GM23338 (cell line): ENCODE results near the gene CADPS2. TPM values are rescaled to one million over a fixed set of nuclear protein-coding genes. Genes with fewer than 3 reads are reported as not detected.

Experiments
- ATAC-seq: fragments of 200-7000 bp; cut with Tn5 transposase; 3 replicates; pipeline ENCODE4 v1.9.1; 2020
- DNase-seq: peaks from one replicate; pipeline ENCODE4 v3.0.0-alpha.2; 2015; ENCODE audit warnings: low spot score
- H2AFZ ChIP-seq: fragments of 200-600 bp; sonication (generic); 2 replicates; pipeline ENCODE4 v1.8.0; 2016; ENCODE audit warnings: antibody characterized with exemption, mild to moderate bottlenecking, moderate library complexity
- H3F3A ChIP-seq: fragments of 200-600 bp; sonication (generic); replicated peaks from 2 replicates; pipeline ENCODE4 v1.8.0; 2017; ENCODE audit warnings: antibody characterized with exemption, mixed run types, low read depth
- H3K27ac ChIP-seq: fragments of 200-600 bp; sonication (generic); 2 replicates; pipeline ENCODE4 v1.6.1; 2016; ENCODE audit warnings: low read depth
- H3K27me3 ChIP-seq: fragments of 200-600 bp; sonication (generic); 2 replicates; pipeline ENCODE4 v1.8.0; 2016; ENCODE audit warnings: mild to moderate bottlenecking, mixed run types, moderate library complexity; ENCODE audit not compliant: insufficient read depth
- H3K36me3 ChIP-seq: fragments of 200-600 bp; sonication (generic); 2 replicates; pipeline ENCODE4 v1.8.0; 2016; ENCODE audit warnings: mild to moderate bottlenecking; ENCODE audit not compliant: insufficient read depth
- H3K4me1 ChIP-seq: fragments of 200-600 bp; sonication (generic); 2 replicates; pipeline ENCODE4 v1.8.0; 2016; ENCODE audit warnings: mild to moderate bottlenecking, moderate library complexity; ENCODE audit not compliant: insufficient read depth
- H3K4me2 ChIP-seq: fragments of 200-600 bp; sonication (generic); 2 replicates; pipeline ENCODE4 v1.7.1; 2017; ENCODE audit warnings: mixed run types
- H3K4me3 ChIP-seq: fragments of 200-600 bp; sonication (generic); 2 replicates; pipeline ENCODE4 v1.6.1; 2016; ENCODE audit warnings: mixed run types
- H3K79me2 ChIP-seq: fragments of 200-600 bp; sonication (generic); replicated peaks from 2 replicates; pipeline ENCODE4 v1.8.0; 2017; ENCODE audit warnings: mild to moderate bottlenecking; ENCODE audit not compliant: insufficient read depth
- H3K9me2 ChIP-seq: fragments of 200-600 bp; sonication (generic); 2 replicates; pipeline ENCODE4 v1.8.0; 2017; ENCODE audit not compliant: insufficient read depth
- H4K20me1 ChIP-seq: fragments of 200-600 bp; sonication (generic); replicated peaks from 2 replicates; pipeline ENCODE4 v1.8.0; 2017; ENCODE audit warnings: mild to moderate bottlenecking; ENCODE audit not compliant: insufficient read depth
- H3K27ac Mint-ChIP-seq: 2 replicates; pipeline ENCODE4 v1.8.0; 2020; ENCODE audit warnings: inconsistent platforms, mild to moderate bottlenecking, moderate library complexity, mixed read lengths
- H3K27me3 Mint-ChIP-seq: 3 replicates; pipeline ENCODE4 v1.8.0; 2022; ENCODE audit warnings: low read depth, mild to moderate bottlenecking, moderate library complexity, mixed read lengths, inconsistent platforms; ENCODE audit not compliant: insufficient read depth, poor library complexity
- H3K36me3 Mint-ChIP-seq: 3 replicates; pipeline ENCODE4 v1.8.0; 2021; ENCODE audit warnings: low read depth, mild to moderate bottlenecking, inconsistent platforms, moderate library complexity, mixed read lengths
- H3K4me1 Mint-ChIP-seq: 3 replicates; pipeline ENCODE4 v1.8.0; 2020; ENCODE audit warnings: mild to moderate bottlenecking, inconsistent platforms, mixed read lengths
- H3K4me3 Mint-ChIP-seq: 3 replicates; pipeline ENCODE4 v1.8.0; 2021; ENCODE audit warnings: moderate library complexity, mild to moderate bottlenecking, inconsistent platforms, mixed read lengths
- H3K9me3 Mint-ChIP-seq: 3 replicates; pipeline ENCODE4 v1.8.0; 2020; ENCODE audit warnings: moderate library complexity, mild to moderate bottlenecking, inconsistent platforms, mixed read lengths
- CREB1 ChIP-seq: fragments of 250-450 bp; sonication (Bioruptor Pico); IDR thresholded peaks from 2 replicates; pipeline ENCODE4 v1.5.0; 2020; ENCODE audit warnings: low read depth, mild to moderate bottlenecking, moderate library complexity
- EZH2 ChIP-seq: fragments of 200-600 bp; sonication (generic); IDR thresholded peaks from one replicate; pipeline ENCODE4 v1.8.0; 2017; ENCODE audit warnings: antibody characterized with exemption, mild to moderate bottlenecking, low read depth; ENCODE audit not compliant: unreplicated experiment
- EZH2phosphoT487 ChIP-seq: fragments of 200-600 bp; sonication (generic); IDR thresholded peaks from one replicate; pipeline ENCODE4 v1.8.1; 2018; ENCODE audit warnings: antibody characterized with exemption; ENCODE audit not compliant: unreplicated experiment
- JUNB ChIP-seq: IDR thresholded peaks from one replicate; pipeline ENCODE4 v1.6.1; 2016; ENCODE audit warnings: antibody characterized with exemption; ENCODE audit not compliant: unreplicated experiment
- NANOG ChIP-seq: IDR thresholded peaks from 2 replicates; pipeline ENCODE4 v1.6.1; 2016; ENCODE audit warnings: antibody characterized with exemption, borderline replicate concordance
- POLR2AphosphoS5 ChIP-seq: IDR thresholded peaks from 2 replicates; pipeline ENCODE4 v1.6.1; 2016; ENCODE audit warnings: antibody characterized with exemption, low read depth
- STAT1 ChIP-seq: IDR thresholded peaks from one replicate; pipeline ENCODE4 v1.6.1; 2016; ENCODE audit warnings: antibody characterized with exemption; ENCODE audit not compliant: unreplicated experiment
- ZNF114 ChIP-seq: fragments of 250-450 bp; sonication (Bioruptor Pico); IDR thresholded peaks from 2 replicates; pipeline ENCODE4 v1.5.0; 2020; ENCODE audit warnings: mild to moderate bottlenecking, moderate library complexity
- ZNF331 ChIP-seq: fragments of 250-450 bp; sonication (Bioruptor Pico); IDR thresholded peaks from 2 replicates; pipeline ENCODE4 v1.5.0; 2020; ENCODE audit warnings: low read depth, mild to moderate bottlenecking, moderate library complexity
- polyA plus RNA-seq: library from polyadenylated mRNA; unstranded; fragments of >200 nt; fragmentation: Nextera tagmentation; extraction: Ambion mirVana; gene quantifications from 2 replicates; pipeline ENCODE4 v1.2.1, GENCODE V29; 2016
- total RNA-seq: library from RNA; depleted of rRNA; stranded (reverse); fragments of >200 nt; shearing (Covaris generic); gene quantifications from 2 replicates; pipeline ENCODE4 v1.2.3, GENCODE V29; 2014
- TF ChIP-seq, protein P1 (sequence below): IDR thresholded peaks from one replicate; pipeline ENCODE4 v1.6.1; 2018; ENCODE audit warnings: antibody characterized with exemption; ENCODE audit not compliant: unreplicated experiment
- TF ChIP-seq, protein P2 (sequence below): fragments of 250-450 bp; sonication (Bioruptor Pico); IDR thresholded peaks from 2 replicates; pipeline ENCODE4 v1.5.0; 2020; ENCODE audit warnings: mild to moderate bottlenecking, moderate library complexity
- TF ChIP-seq, protein P3 (sequence below): IDR thresholded peaks from 2 replicates; pipeline ENCODE4 v1.6.1; 2016; ENCODE audit warnings: antibody characterized with exemption
- TF ChIP-seq, protein P4 (sequence below), 2 experiments: fragments of 200-600 bp in 1 of 2; sonication (generic) in 1 of 2; conservative IDR thresholded peaks; 2 replicates each; pipeline versions ENCODE4 v1.5.1 to v1.6.1; 2016 to 2017; ENCODE audit warnings: antibody characterized with exemption in 2 of 2, low read depth in 2 of 2, mild to moderate bottlenecking in 2 of 2, moderate library complexity in 1 of 2

CADPS2 gene
- total and polyA plus RNA-seq, 2 experiments from 2014 or later, result 16.3 to 36.9 TPM

DNA sequence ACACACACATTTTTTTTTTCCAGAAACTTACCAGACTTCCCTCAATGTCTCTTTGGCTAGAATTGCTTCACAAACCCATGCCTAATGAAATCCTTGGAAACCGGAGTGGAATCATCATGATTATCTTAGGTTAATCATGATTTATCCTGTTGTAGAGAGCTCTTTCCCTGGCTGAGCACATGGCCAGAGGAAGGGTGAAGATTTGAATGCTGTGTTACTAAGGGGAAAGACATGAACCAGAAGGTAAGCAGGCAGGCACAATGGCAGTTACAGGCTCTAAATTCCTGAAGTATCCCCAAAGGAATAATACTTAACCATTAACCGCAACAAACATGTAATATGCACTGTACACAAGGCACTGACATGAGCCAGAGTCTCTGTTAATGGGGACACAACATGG is 179.4 kb downstream of the CADPS2 start:
- H3K27me3 Mint-ChIP-seq, result no peaks in the 10 kb centered on the region
- Histone ChIP-seq H4K20me1 (no peaks in the 10 kb centered on the region), H3K4me3 (no peak overlapping the region), H3K27me3 (no peaks in the 10 kb centered on the region), H3K9me2 (no peaks in the 10 kb centered on the region), H2AFZ (no peak overlapping the region), H3K36me3 (no peaks in the 10 kb centered on the region), H3K4me2 (no peak overlapping the region), H3F3A (no peaks in the 10 kb centered on the region), H3K27ac (no peak overlapping the region), H3K4me1 (peaks cover 6% of the 10 kb centered on the region; the same call in 1 of the 2 replicates), H3K79me2 (0 out of 2 replicates have a peak, but pooled peaks cover 3% of the 10 kb centered on the region)
- no peaks in the 10 kb centered on the region for H3K4me1 Mint-ChIP-seq
- H3K9me3 Mint-ChIP-seq, result no peaks in the 10 kb centered on the region
- H3K36me3 Mint-ChIP-seq, result peaks cover 7% of the 10 kb centered on the region; the same call in 2 of the 3 replicates
- DNase-seq, result no peak
- H3K4me3 Mint-ChIP-seq, result no peak overlapping the region
- peak overlapping the region; percentile 2; the same call in 1 of the 2 replicates for H3K27ac Mint-ChIP-seq
- no peak for ATAC-seq
- TF ChIP-seq JUNB (no peak), EZH2phosphoT487 (no peak), CREB1 (CRISPR knock-in tag) (no peak), ZNF114 (CRISPR knock-in tag) (no peak), POLR2AphosphoS5 (no peak), EZH2 (no peak), STAT1 (no peak), NANOG (no peak), ZNF331 (CRISPR knock-in tag) (no peak)
- TF ChIP-seq, protein P1, sequence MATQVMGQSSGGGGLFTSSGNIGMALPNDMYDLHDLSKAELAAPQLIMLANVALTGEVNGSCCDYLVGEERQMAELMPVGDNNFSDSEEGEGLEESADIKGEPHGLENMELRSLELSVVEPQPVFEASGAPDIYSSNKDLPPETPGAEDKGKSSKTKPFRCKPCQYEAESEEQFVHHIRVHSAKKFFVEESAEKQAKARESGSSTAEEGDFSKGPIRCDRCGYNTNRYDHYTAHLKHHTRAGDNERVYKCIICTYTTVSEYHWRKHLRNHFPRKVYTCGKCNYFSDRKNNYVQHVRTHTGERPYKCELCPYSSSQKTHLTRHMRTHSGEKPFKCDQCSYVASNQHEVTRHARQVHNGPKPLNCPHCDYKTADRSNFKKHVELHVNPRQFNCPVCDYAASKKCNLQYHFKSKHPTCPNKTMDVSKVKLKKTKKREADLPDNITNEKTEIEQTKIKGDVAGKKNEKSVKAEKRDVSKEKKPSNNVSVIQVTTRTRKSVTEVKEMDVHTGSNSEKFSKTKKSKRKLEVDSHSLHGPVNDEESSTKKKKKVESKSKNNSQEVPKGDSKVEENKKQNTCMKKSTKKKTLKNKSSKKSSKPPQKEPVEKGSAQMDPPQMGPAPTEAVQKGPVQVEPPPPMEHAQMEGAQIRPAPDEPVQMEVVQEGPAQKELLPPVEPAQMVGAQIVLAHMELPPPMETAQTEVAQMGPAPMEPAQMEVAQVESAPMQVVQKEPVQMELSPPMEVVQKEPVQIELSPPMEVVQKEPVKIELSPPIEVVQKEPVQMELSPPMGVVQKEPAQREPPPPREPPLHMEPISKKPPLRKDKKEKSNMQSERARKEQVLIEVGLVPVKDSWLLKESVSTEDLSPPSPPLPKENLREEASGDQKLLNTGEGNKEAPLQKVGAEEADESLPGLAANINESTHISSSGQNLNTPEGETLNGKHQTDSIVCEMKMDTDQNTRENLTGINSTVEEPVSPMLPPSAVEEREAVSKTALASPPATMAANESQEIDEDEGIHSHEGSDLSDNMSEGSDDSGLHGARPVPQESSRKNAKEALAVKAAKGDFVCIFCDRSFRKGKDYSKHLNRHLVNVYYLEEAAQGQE, result no peak
- TF ChIP-seq, protein P2, sequence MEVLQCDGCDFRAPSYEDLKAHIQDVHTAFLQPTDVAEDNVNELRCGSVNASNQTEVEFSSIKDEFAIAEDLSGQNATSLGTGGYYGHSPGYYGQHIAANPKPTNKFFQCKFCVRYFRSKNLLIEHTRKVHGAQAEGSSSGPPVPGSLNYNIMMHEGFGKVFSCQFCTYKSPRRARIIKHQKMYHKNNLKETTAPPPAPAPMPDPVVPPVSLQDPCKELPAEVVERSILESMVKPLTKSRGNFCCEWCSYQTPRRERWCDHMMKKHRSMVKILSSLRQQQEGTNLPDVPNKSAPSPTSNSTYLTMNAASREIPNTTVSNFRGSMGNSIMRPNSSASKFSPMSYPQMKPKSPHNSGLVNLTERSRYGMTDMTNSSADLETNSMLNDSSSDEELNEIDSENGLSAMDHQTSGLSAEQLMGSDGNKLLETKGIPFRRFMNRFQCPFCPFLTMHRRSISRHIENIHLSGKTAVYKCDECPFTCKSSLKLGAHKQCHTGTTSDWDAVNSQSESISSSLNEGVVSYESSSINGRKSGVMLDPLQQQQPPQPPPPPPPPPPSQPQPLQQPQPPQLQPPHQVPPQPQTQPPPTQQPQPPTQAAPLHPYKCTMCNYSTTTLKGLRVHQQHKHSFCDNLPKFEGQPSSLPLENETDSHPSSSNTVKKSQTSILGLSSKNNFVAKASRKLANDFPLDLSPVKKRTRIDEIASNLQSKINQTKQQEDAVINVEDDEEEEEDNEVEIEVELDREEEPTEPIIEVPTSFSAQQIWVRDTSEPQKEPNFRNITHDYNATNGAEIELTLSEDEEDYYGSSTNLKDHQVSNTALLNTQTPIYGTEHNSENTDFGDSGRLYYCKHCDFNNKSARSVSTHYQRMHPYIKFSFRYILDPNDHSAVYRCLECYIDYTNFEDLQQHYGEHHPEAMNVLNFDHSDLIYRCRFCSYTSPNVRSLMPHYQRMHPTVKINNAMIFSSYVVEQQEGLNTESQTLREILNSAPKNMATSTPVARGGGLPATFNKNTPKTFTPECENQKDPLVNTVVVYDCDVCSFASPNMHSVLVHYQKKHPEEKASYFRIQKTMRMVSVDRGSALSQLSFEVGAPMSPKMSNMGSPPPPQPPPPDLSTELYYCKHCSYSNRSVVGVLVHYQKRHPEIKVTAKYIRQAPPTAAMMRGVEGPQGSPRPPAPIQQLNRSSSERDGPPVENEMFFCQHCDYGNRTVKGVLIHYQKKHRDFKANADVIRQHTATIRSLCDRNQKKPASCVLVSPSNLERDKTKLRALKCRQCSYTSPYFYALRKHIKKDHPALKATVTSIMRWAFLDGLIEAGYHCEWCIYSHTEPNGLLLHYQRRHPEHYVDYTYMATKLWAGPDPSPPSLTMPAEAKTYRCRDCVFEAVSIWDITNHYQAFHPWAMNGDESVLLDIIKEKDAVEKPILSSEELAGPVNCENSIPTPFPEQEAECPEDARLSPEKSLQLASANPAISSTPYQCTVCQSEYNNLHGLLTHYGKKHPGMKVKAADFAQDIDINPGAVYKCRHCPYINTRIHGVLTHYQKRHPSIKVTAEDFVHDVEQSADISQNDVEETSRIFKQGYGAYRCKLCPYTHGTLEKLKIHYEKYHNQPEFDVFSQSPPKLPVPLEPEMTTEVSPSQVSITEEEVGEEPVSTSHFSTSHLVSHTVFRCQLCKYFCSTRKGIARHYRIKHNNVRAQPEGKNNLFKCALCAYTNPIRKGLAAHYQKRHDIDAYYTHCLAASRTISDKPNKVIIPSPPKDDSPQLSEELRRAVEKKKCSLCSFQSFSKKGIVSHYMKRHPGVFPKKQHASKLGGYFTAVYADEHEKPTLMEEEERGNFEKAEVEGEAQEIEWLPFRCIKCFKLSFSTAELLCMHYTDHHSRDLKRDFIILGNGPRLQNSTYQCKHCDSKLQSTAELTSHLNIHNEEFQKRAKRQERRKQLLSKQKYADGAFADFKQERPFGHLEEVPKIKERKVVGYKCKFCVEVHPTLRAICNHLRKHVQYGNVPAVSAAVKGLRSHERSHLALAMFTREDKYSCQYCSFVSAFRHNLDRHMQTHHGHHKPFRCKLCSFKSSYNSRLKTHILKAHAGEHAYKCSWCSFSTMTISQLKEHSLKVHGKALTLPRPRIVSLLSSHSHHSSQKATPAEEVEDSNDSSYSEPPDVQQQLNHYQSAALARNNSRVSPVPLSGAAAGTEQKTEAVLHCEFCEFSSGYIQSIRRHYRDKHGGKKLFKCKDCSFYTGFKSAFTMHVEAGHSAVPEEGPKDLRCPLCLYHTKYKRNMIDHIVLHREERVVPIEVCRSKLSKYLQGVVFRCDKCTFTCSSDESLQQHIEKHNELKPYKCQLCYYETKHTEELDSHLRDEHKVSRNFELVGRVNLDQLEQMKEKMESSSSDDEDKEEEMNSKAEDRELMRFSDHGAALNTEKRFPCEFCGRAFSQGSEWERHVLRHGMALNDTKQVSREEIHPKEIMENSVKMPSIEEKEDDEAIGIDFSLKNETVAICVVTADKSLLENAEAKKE (CRISPR knock-in tag), result no peak
- TF ChIP-seq, protein P3, sequence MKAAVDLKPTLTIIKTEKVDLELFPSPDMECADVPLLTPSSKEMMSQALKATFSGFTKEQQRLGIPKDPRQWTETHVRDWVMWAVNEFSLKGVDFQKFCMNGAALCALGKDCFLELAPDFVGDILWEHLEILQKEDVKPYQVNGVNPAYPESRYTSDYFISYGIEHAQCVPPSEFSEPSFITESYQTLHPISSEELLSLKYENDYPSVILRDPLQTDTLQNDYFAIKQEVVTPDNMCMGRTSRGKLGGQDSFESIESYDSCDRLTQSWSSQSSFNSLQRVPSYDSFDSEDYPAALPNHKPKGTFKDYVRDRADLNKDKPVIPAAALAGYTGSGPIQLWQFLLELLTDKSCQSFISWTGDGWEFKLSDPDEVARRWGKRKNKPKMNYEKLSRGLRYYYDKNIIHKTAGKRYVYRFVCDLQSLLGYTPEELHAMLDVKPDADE, result no peak
- TF ChIP-seq, protein P4, sequence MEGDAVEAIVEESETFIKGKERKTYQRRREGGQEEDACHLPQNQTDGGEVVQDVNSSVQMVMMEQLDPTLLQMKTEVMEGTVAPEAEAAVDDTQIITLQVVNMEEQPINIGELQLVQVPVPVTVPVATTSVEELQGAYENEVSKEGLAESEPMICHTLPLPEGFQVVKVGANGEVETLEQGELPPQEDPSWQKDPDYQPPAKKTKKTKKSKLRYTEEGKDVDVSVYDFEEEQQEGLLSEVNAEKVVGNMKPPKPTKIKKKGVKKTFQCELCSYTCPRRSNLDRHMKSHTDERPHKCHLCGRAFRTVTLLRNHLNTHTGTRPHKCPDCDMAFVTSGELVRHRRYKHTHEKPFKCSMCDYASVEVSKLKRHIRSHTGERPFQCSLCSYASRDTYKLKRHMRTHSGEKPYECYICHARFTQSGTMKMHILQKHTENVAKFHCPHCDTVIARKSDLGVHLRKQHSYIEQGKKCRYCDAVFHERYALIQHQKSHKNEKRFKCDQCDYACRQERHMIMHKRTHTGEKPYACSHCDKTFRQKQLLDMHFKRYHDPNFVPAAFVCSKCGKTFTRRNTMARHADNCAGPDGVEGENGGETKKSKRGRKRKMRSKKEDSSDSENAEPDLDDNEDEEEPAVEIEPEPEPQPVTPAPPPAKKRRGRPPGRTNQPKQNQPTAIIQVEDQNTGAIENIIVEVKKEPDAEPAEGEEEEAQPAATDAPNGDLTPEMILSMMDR (conservative IDR thresholded peaks at IDR 0.05; ENCODE audit: low read depth in 2 of 2), result no peak
